SK-N-SH treated with all-trans-retinoic acid at 6 μM for 48 hours (cell line): ENCODE data around the gene TEAD4.

Experiments
- ARNTL ChIP-seq: fragments of 450-650 bp; formaldehyde crosslinking; IDR thresholded peaks from 2 replicates; pipeline ENCODE4 v1.5.0; 2020; ENCODE audit warnings: low read depth, mild to moderate bottlenecking, moderate library complexity, borderline replicate concordance
- ISL1 ChIP-seq: fragments of 250-450 bp; sonication (Bioruptor Pico); IDR thresholded peaks from 2 replicates; pipeline ENCODE4 v2.1.2; 2022; ENCODE audit warnings: mild to moderate bottlenecking, moderate library complexity
- PATZ1 ChIP-seq: fragments of 250-450 bp; sonication (Bioruptor Pico); IDR thresholded peaks from 2 replicates; pipeline ENCODE4 v1.8.0; 2020; ENCODE audit warnings: mild to moderate bottlenecking, moderate library complexity, borderline replicate concordance
- POU6F1 ChIP-seq: fragments of 250-450 bp; sonication (Bioruptor Pico); IDR thresholded peaks from 2 replicates; pipeline ENCODE4 v1.8.0; 2021; ENCODE audit warnings: low read depth, mild to moderate bottlenecking, moderate library complexity, borderline replicate concordance
- PPARA ChIP-seq: fragments of 250-450 bp; sonication (Bioruptor Pico); IDR thresholded peaks from 2 replicates; pipeline ENCODE4 v1.5.0; 2020; ENCODE audit warnings: mild to moderate bottlenecking, borderline replicate concordance
- RARB ChIP-seq: fragments of 250-450 bp; sonication (Bioruptor Pico); IDR thresholded peaks from 2 replicates; pipeline ENCODE4 v1.8.0; 2021; ENCODE audit warnings: mild to moderate bottlenecking, moderate library complexity
- ZFP3 ChIP-seq: fragments of 250-450 bp; sonication (Bioruptor Pico); IDR thresholded peaks from 2 replicates; pipeline ENCODE4 v1.5.0; 2020; ENCODE audit warnings: mild to moderate bottlenecking, moderate library complexity
- ZFP30 ChIP-seq: fragments of 450-650 bp; formaldehyde crosslinking; IDR thresholded peaks from 2 replicates; pipeline ENCODE4 v1.5.0; 2022; ENCODE audit warnings: mild to moderate bottlenecking, moderate library complexity

- TF ChIP-seq PATZ1 (CRISPR knock-in tag): no peak
- TF ChIP-seq PPARA (CRISPR knock-in tag): no peak
- no peak for TF ChIP-seq ARNTL (CRISPR knock-in tag)
- TF ChIP-seq ZFP30 (CRISPR knock-in tag): no peak
- TF ChIP-seq RARB (CRISPR knock-in tag): no peak
- TF ChIP-seq ISL1 (CRISPR knock-in tag): no peak
- no peak for TF ChIP-seq ZFP3 (CRISPR knock-in tag)
- TF ChIP-seq POU6F1 (CRISPR knock-in tag): no peak
Observed at GRCh38 chr12:3032770-3033538, 73.8 kb downstream of the TEAD4 start.
